Natural killer cell treated with Interleukin-12 subunit alpha and Interleukin-12 subunit beta and Interleukin-15 and Interleukin-18, amount 100 ng/mL, for 72 hours (primary cell): ENCODE measurements around the gene CDKAL1. TPM values are rescaled to one million over a fixed set of nuclear protein-coding genes. Genes with fewer than 3 reads are reported as not detected.
"Not testable (repeated sequence)": the region's sequence is repeated elsewhere in the genome, so short reads cannot be mapped to it uniquely, and the experiment has no call there.

Experiments used
- ATAC-seq, 2 donors: fragments of 150-1000 bp; cut with Tn5 transposase in 1 of 2; sonication (Bioruptor Pico), chemical (Tn5 transposase) in 1 of 2; 2 replicates each; pipeline ENCODE4 v1.10.0; 2021
- DNase-seq: peaks from one replicate; pipeline ENCODE4 v3.0.0; 2022; ENCODE audit warnings: low spot score
- H3K27ac Mint-ChIP-seq, 2 donors: 1 replicate in 1 of 2; 2 replicates in 1 of 2; pipeline ENCODE4 v1.8.0; 2022; ENCODE audit warnings: mixed read lengths in 2 of 2, mild to moderate bottlenecking in 1 of 2, moderate library complexity in 1 of 2
- H3K27me3 Mint-ChIP-seq, 2 donors: 1 replicate in 1 of 2; 2 replicates in 1 of 2; pipeline ENCODE4 v1.8.0; 2022; ENCODE audit warnings: mixed read lengths in 2 of 2
- H3K36me3 Mint-ChIP-seq: one replicate; pipeline ENCODE4 v1.8.0; 2022; ENCODE audit warnings: mixed read lengths
- H3K4me1 Mint-ChIP-seq, 2 donors: 1 replicate in 1 of 2; 2 replicates in 1 of 2; pipeline ENCODE4 v1.8.0; 2022; ENCODE audit warnings: low read depth in 2 of 2, mixed read lengths in 2 of 2, mild to moderate bottlenecking in 1 of 2
- H3K4me3 Mint-ChIP-seq: one replicate; pipeline ENCODE4 v1.8.0; 2022; ENCODE audit warnings: mixed read lengths
- H3K9me3 Mint-ChIP-seq: 2 replicates; pipeline ENCODE4 v1.8.0; 2022; ENCODE audit warnings: mixed read lengths
- total RNA-seq, 2 donors: library from RNA; stranded (reverse); gene quantifications; one replicate each; pipeline ENCODE4 v1.2.3, GENCODE V29; 2022

The CDKAL1 gene
- total RNA-seq, 2 donors from 2014 or later = 33.7 to 43.8 TPM

DNA sequence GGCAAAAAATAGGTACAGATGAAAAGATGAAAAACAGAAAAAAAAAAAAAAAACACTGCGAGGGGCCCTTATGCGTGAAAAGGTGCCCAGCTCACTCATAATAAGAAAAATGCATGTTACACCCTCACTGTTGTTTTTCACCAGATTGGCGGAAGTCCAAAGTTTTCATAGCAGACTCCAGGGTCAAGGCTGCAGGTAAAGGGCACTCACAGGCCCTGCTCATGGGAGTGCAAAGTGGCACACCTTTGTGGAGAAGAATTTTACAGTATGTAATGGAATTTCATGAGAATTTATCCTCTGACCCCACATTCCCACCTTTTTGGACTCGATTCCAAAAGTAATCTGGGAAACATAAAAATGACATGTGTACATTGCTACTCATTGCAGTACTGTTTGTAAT is 108.2 kb downstream of the CDKAL1 start:
- Mint-ChIP-seq H3K9me3 (no peaks in the 10 kb centered on the region), H3K4me3 (no peak overlapping the region), H3K27me3 (no peaks in the 10 kb centered on the region), H3K27ac (no peak overlapping the region), H3K4me1 (peaks cover 0 to 7% of the 10 kb centered on the region in 2 donors), H3K36me3 (peaks cover 4% of the 10 kb centered on the region)
- ATAC-seq (no peak), DNase-seq (no peak)

DNA sequence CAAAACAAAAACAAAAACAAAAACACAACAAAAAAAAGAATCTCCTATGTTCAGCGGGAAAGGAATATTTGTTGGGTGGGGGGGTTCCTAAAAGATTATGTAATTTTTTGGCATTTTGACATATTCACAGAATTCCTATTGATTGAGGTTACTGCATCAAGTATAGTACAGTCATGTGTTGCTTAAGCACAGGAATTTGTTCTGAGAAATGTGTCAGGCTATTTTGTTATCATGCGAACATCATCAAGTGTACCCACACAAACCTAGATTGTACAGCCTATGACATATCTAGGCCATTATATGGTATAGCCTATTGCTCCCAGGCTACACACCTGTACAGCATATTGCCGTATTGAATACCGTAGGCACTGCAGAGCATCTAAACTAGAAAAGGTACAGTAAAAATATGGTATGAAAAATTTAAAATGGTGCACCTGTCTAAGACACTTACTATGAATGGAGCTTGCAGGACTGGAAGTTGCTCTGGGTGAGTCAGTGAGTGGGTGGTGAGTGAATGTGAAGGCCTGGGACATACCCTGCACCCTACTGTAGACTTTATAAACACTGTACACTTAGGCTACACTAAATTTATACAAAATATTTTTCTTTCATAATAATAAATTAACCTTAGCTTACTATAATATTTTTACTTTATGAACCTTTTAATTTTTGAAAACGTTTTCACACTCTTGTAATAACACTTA is 110.6 kb downstream of the CDKAL1 start:
- H3K4me3 Mint-ChIP-seq = no peak overlapping the region
- peaks cover 8% of the 10 kb centered on the region for H3K36me3 Mint-ChIP-seq
- no peaks in the 10 kb centered on the region for H3K9me3 Mint-ChIP-seq
- no peak overlapping the region for H3K27ac Mint-ChIP-seq
- no peaks in the 10 kb centered on the region for H3K27me3 Mint-ChIP-seq
- DNase-seq (no peak), ATAC-seq (no peak)
- peaks cover 0 to 10% of the 10 kb centered on the region in 2 donors for H3K4me1 Mint-ChIP-seq

DNA sequence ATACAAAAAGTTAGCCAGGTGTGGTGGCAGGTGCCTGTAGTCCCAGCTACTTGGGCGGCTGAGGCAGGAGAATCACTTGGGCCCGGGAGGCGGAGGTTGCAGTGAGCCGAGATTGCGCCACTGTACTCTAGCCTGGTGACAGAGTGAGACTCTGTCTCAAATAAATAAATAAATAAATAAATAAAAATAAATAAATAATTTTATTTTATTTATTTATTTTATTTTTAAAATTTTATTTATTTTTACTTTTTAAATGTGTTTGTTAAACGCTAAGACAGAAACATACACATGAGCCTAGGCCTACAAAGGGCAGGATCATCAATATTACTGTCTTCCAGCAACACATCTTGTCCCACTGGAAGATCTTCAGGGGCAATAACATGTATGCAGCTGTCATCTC is 111.3 kb downstream of the CDKAL1 start:
- not testable (repeated sequence) for H3K9me3 Mint-ChIP-seq, H3K27me3 Mint-ChIP-seq, ATAC-seq, H3K4me1 Mint-ChIP-seq, H3K27ac Mint-ChIP-seq, H3K36me3 Mint-ChIP-seq, H3K4me3 Mint-ChIP-seq, DNase-seq

DNA sequence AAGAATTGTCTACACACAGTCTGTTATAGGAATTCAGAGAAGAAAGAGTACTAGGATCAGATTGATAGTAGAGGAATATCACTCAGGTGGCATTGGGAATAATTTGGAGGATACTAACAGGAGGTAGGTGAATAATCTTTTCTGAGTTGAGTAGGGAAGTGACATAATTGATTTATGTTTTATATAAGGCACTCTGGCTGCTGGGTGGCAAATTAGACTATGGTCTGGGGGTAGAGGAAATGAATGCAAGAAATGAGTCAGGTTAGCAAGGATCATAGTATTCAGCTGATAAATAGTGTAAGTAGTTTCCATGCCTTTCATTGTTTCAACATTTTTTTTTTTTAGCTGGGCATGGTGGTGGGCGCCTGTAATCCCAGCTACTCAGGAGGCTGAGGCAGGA is 113.3 kb downstream of the CDKAL1 start:
- Mint-ChIP-seq H3K27me3 (no peaks in the 10 kb centered on the region), H3K9me3 (no peaks in the 10 kb centered on the region), H3K36me3 (peaks cover 6% of the 10 kb centered on the region), H3K4me1 (peaks cover 16 to 17% of the 10 kb centered on the region in 2 donors), H3K4me3 (no peak overlapping the region), H3K27ac (no peak overlapping the region)
- ATAC-seq = no peak
- DNase-seq = no peak

DNA sequence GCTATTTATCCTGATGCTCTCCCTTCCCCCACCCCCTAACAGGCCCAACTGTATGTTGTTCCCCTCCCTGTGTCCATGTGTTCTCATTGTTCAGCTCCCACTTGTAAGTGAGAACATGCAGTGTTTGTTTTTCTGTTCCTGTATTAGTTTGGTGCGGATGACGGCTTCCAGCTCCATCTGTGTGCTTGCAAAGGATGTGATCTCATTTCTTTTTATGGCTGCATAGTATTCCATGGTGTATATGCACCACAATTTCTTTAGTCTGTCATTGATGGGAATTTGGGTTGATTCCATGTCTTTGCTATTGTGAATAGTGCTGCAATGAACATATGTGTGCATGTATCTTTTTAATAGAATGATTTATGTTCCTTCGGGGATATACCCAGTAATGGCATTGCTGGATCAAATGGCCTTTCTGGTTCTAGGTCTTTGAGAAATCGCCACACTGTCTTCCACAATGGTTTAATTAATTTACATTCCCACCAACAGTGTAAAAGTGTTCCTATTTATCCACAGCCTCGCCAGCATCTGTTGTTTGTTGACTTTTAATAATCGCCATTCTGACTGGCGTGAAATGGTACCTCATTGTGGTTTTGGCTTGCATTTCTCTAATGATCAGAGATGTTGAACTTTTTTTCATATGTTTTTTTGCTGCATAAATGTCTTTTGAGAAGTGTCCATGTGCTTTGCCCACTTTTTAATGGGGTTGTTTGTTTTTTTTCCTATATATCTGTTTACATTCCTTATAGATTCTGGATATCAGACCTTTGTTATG is 115.6 kb downstream of the CDKAL1 start:
- not testable (repeated sequence) for DNase-seq, H3K27ac Mint-ChIP-seq, H3K4me3 Mint-ChIP-seq, H3K27me3 Mint-ChIP-seq, ATAC-seq, H3K9me3 Mint-ChIP-seq
- Mint-ChIP-seq H3K36me3 (peaks cover 12% of the 10 kb centered on the region), H3K4me1 (peaks cover 13 to 19% of the 10 kb centered on the region in 2 donors)

DNA sequence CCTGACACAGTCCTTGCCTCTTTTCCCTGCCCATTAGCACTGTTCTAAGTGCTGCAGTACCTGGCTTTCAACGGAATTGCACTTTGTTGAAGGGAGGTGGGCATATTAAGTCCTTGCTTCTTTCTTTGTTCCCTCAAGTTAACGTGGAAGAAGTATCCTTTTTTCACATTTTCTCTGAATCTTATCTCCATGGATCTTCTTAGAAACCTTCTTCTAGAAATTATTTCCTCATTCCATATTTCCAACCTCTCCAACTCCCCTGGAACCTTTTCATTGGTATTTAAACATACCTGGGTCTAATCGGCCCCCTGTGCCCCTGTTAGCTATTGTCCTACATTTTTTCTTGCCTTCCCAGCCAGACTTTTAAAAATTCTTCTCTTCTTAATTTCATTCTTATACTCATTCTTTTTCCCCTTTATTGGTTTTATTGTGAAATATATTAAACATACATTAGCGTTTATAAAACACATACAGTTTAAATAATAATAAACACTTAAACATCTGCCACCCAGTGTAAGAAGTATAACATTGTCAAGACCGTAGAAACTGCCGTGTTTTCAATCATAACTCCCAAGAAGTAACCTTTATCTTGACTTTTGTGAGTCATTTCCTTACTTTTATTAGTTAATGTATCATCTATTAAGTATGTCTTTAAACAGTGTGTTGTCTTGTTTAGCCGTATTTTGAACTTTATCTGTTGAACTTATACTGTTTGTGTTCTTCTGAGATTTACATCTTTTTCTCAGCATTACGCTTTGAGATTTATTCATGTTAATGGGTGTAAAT is 118.2 kb downstream of the CDKAL1 start:
- Mint-ChIP-seq H3K4me3 (no peak overlapping the region), H3K36me3 (peaks cover 17% of the 10 kb centered on the region), H3K4me1 (peaks cover 21 to 28% of the 10 kb centered on the region in 2 donors), H3K9me3 (peaks cover 3% of the 10 kb centered on the region), H3K27me3 (no peaks in the 10 kb centered on the region), H3K27ac (no peak overlapping the region)
- DNase-seq (no peak), ATAC-seq (no peak)

DNA sequence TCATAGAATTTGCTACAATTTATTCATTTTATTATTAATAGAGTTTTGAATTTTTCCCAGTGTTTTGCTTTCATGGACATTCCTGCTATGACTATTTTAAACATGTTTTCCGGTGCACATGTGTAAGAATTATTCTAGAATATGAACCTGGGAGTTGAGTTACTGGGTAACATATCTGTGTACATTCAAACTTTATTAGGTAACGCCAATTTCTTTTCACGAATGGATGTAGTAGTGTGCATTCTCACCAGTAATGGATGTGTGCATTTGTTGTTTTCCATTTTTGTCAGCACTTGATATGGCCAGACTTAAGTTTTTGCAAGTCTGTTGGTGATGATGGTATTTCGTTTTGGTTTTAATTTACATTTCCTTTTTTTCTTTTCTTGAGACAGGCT is 118.8 kb downstream of the CDKAL1 start:
- H3K36me3 Mint-ChIP-seq = peaks cover 17% of the 10 kb centered on the region
- H3K4me1 Mint-ChIP-seq = peaks cover 18 to 29% of the 10 kb centered on the region in 2 donors

DNA sequence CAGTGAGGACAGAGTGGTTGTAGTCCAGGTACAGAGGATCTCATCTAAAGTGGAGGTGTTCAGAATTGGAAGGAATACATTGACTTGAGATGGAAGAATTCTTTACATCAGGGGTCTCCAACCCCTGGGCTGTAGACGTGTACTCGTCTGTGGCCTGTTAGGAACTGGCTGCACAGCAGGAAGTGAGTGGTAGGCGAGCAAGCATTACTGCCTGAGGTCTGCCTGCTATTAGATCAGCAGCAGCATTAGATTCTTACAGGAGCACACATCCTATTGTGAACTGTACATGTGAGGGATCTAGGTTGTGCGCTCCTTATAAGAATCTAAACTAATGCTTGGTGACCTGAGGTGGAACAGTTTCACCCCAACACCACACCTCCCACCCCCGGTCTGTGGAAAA is 121.1 kb downstream of the CDKAL1 start:
- Mint-ChIP-seq H3K27ac (no peak overlapping the region), H3K4me1 (peaks cover 27 to 39% of the 10 kb centered on the region in 2 donors), H3K36me3 (peaks cover 11% of the 10 kb centered on the region), H3K27me3 (no peaks in the 10 kb centered on the region), H3K9me3 (peaks cover 3% of the 10 kb centered on the region), H3K4me3 (no peak overlapping the region)
- DNase-seq (no peak), ATAC-seq (no peak)

More for the DNA sequence above, 118.8 kb downstream of the CDKAL1 start:
- peaks cover 3% of the 10 kb centered on the region for H3K9me3 Mint-ChIP-seq
- no peak overlapping the region for H3K27ac Mint-ChIP-seq
- no peak for ATAC-seq
- no peaks in the 10 kb centered on the region for H3K27me3 Mint-ChIP-seq
- DNase-seq = no peak
- no peak overlapping the region for H3K4me3 Mint-ChIP-seq

DNA sequence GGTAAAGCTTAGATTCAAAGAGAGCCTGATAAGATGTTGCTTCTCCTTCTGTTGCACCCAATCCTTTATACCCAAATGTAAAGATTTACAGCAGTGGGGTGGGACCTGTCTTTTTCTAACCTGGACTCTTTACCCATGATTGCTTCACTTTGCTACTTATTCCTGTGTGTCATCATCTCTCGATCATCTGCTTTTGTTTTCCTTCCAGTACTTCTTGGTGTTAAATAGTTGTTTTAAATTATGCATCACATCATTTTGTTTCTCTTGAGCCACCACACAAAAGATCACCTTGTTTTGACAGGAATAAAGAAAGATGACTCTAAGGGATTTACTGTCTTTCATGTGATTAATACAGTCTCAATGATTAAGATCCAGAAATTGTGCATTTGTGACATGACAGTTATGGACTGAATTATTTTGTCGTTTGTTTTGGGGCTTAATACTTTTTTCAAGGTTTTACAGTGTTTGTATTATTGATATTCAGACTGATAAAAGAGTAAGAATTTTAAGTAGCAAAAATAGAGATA is 123.1 kb downstream of the CDKAL1 start:
- Mint-ChIP-seq H3K9me3 (peaks cover 3% of the 10 kb centered on the region), H3K4me3 (no peak overlapping the region), H3K27ac (no peak overlapping the region), H3K4me1 (peaks cover 26 to 33% of the 10 kb centered on the region in 2 donors), H3K27me3 (no peaks in the 10 kb centered on the region), H3K36me3 (peaks cover 11% of the 10 kb centered on the region)
- ATAC-seq (no peak), DNase-seq (no peak)

DNA sequence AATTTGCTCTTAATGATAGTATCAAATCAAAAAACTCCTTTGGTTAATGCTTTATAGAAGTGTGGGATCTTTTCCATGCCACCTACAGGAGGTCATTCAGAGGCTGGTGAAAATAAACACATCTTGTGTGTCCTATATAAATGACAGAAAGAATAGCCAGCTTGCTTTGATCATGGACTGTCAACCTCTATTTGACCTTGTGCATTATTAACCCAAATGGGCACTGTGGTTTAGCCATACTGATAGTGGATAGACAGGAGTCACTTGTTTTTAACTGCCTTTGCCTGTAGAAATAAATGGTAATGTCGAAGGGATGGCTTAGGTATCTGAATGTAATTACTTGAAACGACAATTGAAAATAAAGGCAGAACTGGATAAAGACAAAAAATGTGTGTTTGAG is 123.8 kb downstream of the CDKAL1 start:
- Mint-ChIP-seq H3K4me3 (no peak overlapping the region), H3K27me3 (no peaks in the 10 kb centered on the region), H3K4me1 (peaks cover 26 to 33% of the 10 kb centered on the region in 2 donors), H3K9me3 (peaks cover 3% of the 10 kb centered on the region), H3K27ac (no peak overlapping the region), H3K36me3 (peaks cover 11% of the 10 kb centered on the region)
- ATAC-seq = no peak
- no peak for DNase-seq

DNA sequence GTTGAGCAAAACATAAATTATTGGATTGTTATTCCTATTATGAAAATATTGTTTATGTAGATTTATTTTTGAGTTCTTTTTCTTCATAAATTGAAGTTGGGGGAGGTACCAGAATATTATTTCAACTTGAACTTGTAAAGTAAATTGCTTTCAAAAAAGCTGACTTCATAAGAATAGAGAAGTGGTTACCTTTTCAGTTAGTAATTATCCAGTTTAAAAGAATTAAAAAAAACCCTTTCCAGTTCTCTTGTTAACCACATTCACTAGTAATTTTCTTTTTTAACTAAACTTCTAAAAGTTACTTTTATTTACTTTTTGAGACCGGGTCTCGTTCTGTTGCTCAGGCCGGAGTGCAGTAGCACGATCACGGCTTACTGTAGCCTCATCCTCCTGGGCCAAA is 124.3 kb downstream of the CDKAL1 start:
- Mint-ChIP-seq H3K27ac (no peak overlapping the region), H3K9me3 (peaks cover 3% of the 10 kb centered on the region), H3K36me3 (peaks cover 11% of the 10 kb centered on the region), H3K4me3 (no peak overlapping the region), H3K27me3 (no peaks in the 10 kb centered on the region), H3K4me1 (peaks cover 26 to 33% of the 10 kb centered on the region in 2 donors)
- DNase-seq (no peak), ATAC-seq (no peak)

DNA sequence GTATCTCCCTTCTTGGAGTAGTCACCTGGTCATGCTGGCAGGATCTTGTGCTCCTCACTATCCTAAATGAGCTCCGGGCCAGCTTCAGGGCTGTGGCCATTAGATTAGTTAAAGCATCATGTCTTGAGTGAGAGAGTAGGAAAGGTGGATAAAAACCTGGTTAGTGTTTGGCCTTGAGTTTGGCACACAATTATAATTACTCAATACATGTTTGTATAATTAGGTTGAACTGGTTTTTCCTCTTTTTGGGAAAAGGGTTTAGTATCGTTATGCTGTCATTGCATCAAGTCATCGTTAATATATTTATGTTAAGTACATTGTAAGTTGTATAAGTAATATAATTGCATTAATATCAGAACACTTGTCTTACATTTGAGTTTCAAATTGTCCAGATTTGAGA is 126.3 kb downstream of the CDKAL1 start:
- DNase-seq = no peak
- Mint-ChIP-seq H3K9me3 (peaks cover 3% of the 10 kb centered on the region), H3K36me3 (peaks cover 4% of the 10 kb centered on the region), H3K27me3 (no peaks in the 10 kb centered on the region), H3K4me1 (peaks cover 23 to 33% of the 10 kb centered on the region in 2 donors), H3K4me3 (no peak overlapping the region), H3K27ac (no peak overlapping the region)
- no peak for ATAC-seq

DNA sequence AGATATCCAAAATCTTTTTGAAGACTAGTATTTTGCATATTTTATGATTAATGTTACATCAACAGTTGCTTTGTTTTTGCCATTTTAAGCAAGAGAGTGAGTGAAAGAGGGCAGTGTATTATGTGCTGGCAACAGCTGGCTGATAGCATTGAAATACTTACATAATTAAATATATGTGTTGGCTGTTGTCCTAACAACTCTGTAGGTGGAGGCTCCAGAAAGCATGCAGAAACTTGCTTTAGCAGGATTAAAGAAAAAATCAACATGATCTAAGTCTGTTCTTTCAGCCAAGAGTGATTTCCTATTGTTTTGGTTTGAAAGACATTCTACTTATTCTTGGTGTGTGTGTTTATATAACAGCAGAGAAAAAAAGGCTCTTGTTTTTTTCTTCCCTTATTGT is 127.5 kb downstream of the CDKAL1 start:
- no peak overlapping the region for H3K4me3 Mint-ChIP-seq
- DNase-seq (no peak), ATAC-seq (no peak)
- no peaks in the 10 kb centered on the region for H3K9me3 Mint-ChIP-seq
- H3K36me3 Mint-ChIP-seq = no peaks in the 10 kb centered on the region
- peaks cover 20 to 28% of the 10 kb centered on the region in 2 donors for H3K4me1 Mint-ChIP-seq
- no peaks in the 10 kb centered on the region for H3K27me3 Mint-ChIP-seq
- H3K27ac Mint-ChIP-seq = no peak overlapping the region
